GM12874 (cell line): Measurements from ENCODE around the gene SLC41A3.

Source experiments
- TF ChIP-seq, protein P1 (sequence below): IDR thresholded peaks from 2 replicates; pipeline ENCODE4 v1.5.1; 2011; ENCODE audit warnings: low read depth, mild to moderate bottlenecking, control low read depth, low read length, moderate library complexity; ENCODE audit not compliant: insufficient read depth

Gene SLC41A3

GRCh38 chr3:126025116-126025729 is 58.7 kb downstream of the SLC41A3 start:
- TF ChIP-seq, protein P1, sequence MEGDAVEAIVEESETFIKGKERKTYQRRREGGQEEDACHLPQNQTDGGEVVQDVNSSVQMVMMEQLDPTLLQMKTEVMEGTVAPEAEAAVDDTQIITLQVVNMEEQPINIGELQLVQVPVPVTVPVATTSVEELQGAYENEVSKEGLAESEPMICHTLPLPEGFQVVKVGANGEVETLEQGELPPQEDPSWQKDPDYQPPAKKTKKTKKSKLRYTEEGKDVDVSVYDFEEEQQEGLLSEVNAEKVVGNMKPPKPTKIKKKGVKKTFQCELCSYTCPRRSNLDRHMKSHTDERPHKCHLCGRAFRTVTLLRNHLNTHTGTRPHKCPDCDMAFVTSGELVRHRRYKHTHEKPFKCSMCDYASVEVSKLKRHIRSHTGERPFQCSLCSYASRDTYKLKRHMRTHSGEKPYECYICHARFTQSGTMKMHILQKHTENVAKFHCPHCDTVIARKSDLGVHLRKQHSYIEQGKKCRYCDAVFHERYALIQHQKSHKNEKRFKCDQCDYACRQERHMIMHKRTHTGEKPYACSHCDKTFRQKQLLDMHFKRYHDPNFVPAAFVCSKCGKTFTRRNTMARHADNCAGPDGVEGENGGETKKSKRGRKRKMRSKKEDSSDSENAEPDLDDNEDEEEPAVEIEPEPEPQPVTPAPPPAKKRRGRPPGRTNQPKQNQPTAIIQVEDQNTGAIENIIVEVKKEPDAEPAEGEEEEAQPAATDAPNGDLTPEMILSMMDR = no peak

GRCh38 chr3:126024049-126024854 is 59.7 kb downstream of the SLC41A3 start:
- TF ChIP-seq, protein P1 = no peak

- TF ChIP-seq, protein P1 = no peak
These were observed 60.5 kb downstream of the SLC41A3 start for GRCh38 chr3:126023390-126023789.

DNA sequence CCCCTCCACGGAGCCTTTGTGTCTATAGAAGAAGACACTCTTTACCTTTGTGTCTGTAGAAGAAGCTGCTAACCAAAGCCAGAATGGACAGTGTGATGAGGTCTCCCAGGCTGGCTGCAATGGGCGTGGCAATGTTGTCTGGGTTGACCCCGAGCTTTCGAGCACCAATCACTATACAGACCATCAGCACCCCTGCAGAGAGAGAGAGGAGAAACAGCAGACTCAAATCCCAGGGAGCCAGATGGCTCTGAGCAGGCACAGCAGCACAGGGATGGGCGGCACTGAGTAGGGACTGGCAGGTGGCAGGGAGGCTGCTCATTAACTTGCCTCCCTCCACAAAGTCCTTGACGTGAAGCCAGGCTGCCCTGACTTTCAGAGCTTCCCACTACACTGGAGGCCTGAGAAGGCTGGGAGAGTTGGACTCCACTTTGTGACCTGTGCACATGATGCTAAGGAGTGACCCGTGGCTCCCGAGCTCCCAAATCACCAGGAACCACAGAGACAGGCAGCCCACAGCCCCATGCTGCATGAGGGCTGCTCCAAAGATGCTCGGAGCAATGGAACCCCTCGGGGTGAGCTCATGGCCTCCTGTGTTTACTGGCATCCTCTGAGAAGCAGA is 61.1 kb downstream of the SLC41A3 start:
- TF ChIP-seq, protein P1 = no peak

- TF ChIP-seq, protein P1 = no peak
These were observed 62.2 kb downstream of the SLC41A3 start for GRCh38 chr3:126021702-126022101.

GRCh38 chr3:126021224-126021623 is 62.7 kb downstream of the SLC41A3 start:
- TF ChIP-seq, protein P1 = no peak

GRCh38 chr3:126019683-126020082 is 64.2 kb downstream of the SLC41A3 start:
- TF ChIP-seq, protein P1 = no peak
